HFFc6 (cell line): ENCODE data around the gene FAM98A. TPM values are rescaled to one million over a fixed set of nuclear protein-coding genes. Genes with fewer than 3 reads are reported as not detected.

ENCODE experiments used
- DNase-seq: peaks from one replicate; pipeline ENCODE4 v3.0.0-alpha.2; 2018
- H3K27ac Mint-ChIP-seq: 2 replicates; pipeline ENCODE4 v1.8.0; 2020; ENCODE audit warnings: mild to moderate bottlenecking, mixed read lengths
- H3K27me3 Mint-ChIP-seq: 2 replicates; pipeline ENCODE4 v1.8.0; 2021; ENCODE audit warnings: mild to moderate bottlenecking, moderate library complexity, mixed read lengths; ENCODE audit not compliant: insufficient read depth
- H3K36me3 Mint-ChIP-seq: 2 replicates; pipeline ENCODE4 v1.8.0; 2021; ENCODE audit warnings: low read depth, mixed read lengths
- H3K4me1 Mint-ChIP-seq: 2 replicates; pipeline ENCODE4 v1.8.0; 2020; ENCODE audit warnings: low read depth, mixed read lengths
- H3K4me3 Mint-ChIP-seq: 2 replicates; pipeline ENCODE4 v1.8.0; 2020; ENCODE audit warnings: mild to moderate bottlenecking, moderate library complexity, mixed read lengths
- H3K9me3 Mint-ChIP-seq: 2 replicates; pipeline ENCODE4 v1.8.0; 2020; ENCODE audit warnings: mild to moderate bottlenecking, mixed read lengths
- long read RNA-seq: library from polyadenylated mRNA; unstranded; transcript quantifications from one replicate; pipeline ENCODE4 v2.0.0, GENCODE V29; 2019
- total RNA-seq, 6 experiments: library from RNA; stranded (reverse); fragmentation: NEBNext Ultra II Directional; extraction: Animal tissue kit (Norgen Biotek cat#: 25700); gene quantifications; 2 replicates in 1 of 6; 3 replicates in 5 of 6; pipeline ENCODE4 v1.2.3, GENCODE V29; 2021
- TF ChIP-seq, protein P1 (sequence below): fragments of 200-600 bp; sonication (generic); IDR thresholded peaks from 2 replicates; pipeline ENCODE4 v1.5.0; 2021; ENCODE audit warnings: antibody characterized with exemption, mild to moderate bottlenecking

Gene FAM98A
- total RNA-seq = 100 to 1,000 TPM; 144 to 178 (median 167) TPM
- long read RNA-seq, transcript FAM98A-201 (8 exons, 2,816 nt) = major isoform, 93 of 150 reads
- long read RNA-seq, partial matches to known transcripts = 42 of 150 reads
- long read RNA-seq, other reads (novel, unspliced or antisense) = 13 of 150 reads

DNA sequence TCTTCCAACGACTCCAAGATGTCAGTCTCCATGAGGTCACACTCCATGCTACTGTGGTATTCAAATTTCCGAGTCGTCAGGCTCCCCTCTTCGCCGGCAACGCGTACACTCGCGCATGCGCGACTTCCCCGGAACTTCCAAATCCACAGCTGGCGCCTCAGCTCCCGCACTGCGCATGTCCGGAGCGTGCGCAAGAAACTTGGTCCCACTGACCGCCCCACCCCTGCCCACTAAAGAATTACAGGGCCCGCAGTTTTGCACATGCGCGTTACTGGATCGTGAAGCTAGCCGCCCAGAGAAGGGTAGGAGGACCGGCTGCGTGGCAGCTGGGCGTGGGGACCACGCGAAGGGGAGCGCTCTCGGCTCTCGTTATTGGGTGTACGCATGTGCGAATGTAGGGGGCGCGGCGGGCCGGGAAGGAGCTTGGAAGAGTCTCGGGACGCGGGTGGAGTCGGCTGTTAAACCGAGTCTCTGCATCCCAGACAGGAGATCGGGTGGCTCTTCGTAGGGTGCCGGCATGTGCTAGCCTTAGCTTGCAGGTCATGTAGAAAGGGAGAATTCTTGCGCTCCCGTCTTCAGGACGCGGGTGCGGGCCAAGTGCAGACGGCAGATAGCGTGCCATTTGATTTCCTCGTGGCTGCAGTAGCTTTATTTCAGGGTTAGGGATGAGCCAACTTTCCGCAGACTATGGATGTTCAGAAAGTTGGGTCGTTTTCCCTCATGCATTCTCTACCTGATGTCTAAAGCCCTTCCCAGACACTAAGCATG lies at the start of gene FAM98A:
Gene FAM98A, minus strand, starts transcription at position 125 of the 768 bp plus-strand sequence. Its CDS starts 78 bp downstream, at position 47.
- Mint-ChIP-seq H3K27me3 (peaks cover 3% of the 10 kb centered on the region; the same call in 1 of the 2 replicates), H3K4me3 (peak within 1 kb of the TSS; percentile 94), H3K27ac (peak within 1 kb of the TSS; percentile 95), H3K9me3 (no peaks in the 10 kb centered on the region), H3K4me1 (peaks cover 42% of the 10 kb centered on the region), H3K36me3 (peaks cover 10% of the 10 kb centered on the region)
- TF ChIP-seq, protein P1, sequence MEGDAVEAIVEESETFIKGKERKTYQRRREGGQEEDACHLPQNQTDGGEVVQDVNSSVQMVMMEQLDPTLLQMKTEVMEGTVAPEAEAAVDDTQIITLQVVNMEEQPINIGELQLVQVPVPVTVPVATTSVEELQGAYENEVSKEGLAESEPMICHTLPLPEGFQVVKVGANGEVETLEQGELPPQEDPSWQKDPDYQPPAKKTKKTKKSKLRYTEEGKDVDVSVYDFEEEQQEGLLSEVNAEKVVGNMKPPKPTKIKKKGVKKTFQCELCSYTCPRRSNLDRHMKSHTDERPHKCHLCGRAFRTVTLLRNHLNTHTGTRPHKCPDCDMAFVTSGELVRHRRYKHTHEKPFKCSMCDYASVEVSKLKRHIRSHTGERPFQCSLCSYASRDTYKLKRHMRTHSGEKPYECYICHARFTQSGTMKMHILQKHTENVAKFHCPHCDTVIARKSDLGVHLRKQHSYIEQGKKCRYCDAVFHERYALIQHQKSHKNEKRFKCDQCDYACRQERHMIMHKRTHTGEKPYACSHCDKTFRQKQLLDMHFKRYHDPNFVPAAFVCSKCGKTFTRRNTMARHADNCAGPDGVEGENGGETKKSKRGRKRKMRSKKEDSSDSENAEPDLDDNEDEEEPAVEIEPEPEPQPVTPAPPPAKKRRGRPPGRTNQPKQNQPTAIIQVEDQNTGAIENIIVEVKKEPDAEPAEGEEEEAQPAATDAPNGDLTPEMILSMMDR = peak; percentile 63
- peak; percentile 99 for DNase-seq

DNA sequence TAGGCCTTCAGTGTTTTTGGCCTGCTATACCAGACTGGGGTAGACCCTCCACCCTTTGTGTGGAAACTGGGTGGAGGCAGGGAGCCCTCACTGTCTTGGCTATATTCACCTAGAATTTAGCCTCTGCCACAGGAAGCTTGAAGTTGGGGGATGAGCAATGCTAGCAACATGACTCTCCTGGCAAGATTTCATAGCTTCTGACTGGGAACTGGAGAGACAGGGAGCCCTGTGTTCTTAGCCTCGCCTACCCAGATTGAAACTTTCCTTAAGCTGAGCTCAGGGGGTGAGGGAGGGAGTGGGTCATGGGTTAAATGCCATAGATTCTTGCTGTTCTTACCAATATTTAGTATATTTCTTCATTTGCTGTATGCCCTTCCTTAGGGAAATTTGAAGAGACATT lies 46.8 kb upstream of the FAM98A start:
- H3K9me3 Mint-ChIP-seq = peaks cover 4% of the 10 kb centered on the region; the same call in 1 of the 2 replicates
- no peak overlapping the region for H3K27ac Mint-ChIP-seq
- no peaks in the 10 kb centered on the region for H3K36me3 Mint-ChIP-seq
- no peak overlapping the region for H3K4me3 Mint-ChIP-seq
- H3K27me3 Mint-ChIP-seq = no peaks in the 10 kb centered on the region; the same call in none of the 2 replicates
- H3K4me1 Mint-ChIP-seq = no peaks in the 10 kb centered on the region
- TF ChIP-seq, protein P1 = no peak
- DNase-seq = no peak

DNA sequence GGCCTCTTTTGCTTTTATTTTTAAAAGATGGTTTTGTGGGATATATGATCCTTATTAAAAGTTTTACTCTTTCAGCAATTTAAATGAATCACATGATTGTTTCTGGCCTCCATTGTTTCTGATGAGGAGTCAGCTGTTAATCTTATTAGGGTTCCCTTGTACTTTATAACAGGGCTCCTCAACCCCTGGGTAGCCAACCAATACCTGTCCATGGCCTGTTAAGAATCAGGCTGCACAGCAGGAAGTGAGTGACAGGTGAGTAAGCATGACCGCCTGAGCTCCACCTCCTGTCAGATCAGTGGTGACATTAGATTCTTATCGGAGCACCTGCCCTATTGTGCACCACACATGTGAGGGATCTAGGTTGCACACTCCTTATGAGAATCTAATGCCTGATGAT lies 45.1 kb upstream of the FAM98A start:
- H3K4me1 Mint-ChIP-seq = no peaks in the 10 kb centered on the region
- DNase-seq = no peak
- peaks cover 4% of the 10 kb centered on the region; the same call in 1 of the 2 replicates for H3K9me3 Mint-ChIP-seq
- H3K27me3 Mint-ChIP-seq = no peaks in the 10 kb centered on the region; the same call in none of the 2 replicates
- no peak overlapping the region for H3K4me3 Mint-ChIP-seq
- no peak overlapping the region for H3K27ac Mint-ChIP-seq
- TF ChIP-seq, protein P1 = no peak
- H3K36me3 Mint-ChIP-seq = no peaks in the 10 kb centered on the region

DNA sequence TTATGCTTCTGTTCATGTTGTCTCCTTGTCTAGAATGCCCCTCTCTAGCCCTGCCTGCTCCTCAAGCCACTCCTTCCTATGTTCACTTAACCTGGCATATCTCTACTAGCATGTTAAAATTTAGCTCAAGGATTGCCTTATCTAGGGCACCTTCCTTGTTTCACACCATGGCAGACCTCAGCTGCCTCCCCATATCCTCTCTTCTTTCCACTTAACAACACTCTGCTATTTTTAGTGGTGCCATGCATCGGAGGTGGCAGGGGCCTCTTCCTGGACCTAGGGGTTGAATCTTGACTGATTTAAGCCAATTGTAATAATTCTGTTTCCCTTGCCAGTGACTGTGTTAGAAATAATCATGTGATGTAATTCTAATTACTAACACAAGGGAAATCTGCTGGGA lies 36.9 kb upstream of the FAM98A start:
- no peaks in the 10 kb centered on the region for H3K36me3 Mint-ChIP-seq
- no peaks in the 10 kb centered on the region for H3K9me3 Mint-ChIP-seq
- H3K4me3 Mint-ChIP-seq = no peak overlapping the region
- H3K27ac Mint-ChIP-seq = no peak overlapping the region
- no peaks in the 10 kb centered on the region for H3K4me1 Mint-ChIP-seq
- TF ChIP-seq, protein P1 = no peak
- H3K27me3 Mint-ChIP-seq = no peaks in the 10 kb centered on the region
- no peak for DNase-seq

DNA sequence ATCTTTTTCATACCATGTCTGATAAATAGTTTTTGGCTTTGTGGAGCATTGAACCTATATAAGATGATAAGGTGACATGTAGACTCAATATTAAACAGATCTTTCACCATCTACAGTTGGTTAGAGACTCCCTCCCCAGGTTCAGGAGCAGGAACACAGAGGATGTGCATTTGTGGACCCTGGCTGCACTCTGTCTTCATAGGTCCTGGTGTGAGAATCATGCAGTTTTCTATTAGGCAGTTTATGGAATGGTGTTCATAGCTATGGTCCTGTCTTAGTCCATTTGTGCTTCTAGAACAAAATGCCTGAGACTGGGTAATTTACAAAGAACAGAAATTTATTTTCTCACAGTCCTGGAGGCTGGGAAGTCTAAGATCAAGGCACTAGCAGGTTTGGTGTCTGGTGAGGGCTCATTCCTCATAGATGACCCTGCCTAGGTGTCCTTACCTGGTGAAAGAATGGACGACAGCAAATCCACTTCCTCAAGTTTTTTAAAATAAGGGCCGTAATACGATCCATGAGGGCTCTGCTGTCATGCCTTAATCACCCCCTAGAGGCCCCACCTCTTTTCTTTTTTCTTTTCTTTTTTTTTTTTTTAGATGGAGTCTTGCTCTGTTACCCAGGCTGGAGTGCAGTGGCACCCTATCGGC lies 35.3 kb upstream of the FAM98A start:
- H3K4me1 Mint-ChIP-seq = no peaks in the 10 kb centered on the region
- no peak for DNase-seq

More for the DNA sequence above, 35.3 kb upstream of the FAM98A start:
- Mint-ChIP-seq H3K27ac (no peak overlapping the region), H3K4me3 (no peak overlapping the region), H3K27me3 (no peaks in the 10 kb centered on the region), H3K9me3 (no peaks in the 10 kb centered on the region), H3K36me3 (no peaks in the 10 kb centered on the region)
- TF ChIP-seq, protein P1 = no peak
